HepG2 (cell line): Measurements from ENCODE around the gene TMTC2.

Source experiments
- SRSF9 ChIP-seq: fragments of 200-400 bp; formaldehyde crosslinking; IDR thresholded peaks from 2 replicates; pipeline ENCODE4 v1.6.1; 2018; ENCODE audit warnings: borderline replicate concordance, mild to moderate bottlenecking, low read depth, low read length; ENCODE audit not compliant: insufficient read depth, poor library complexity, severe bottlenecking
- TF ChIP-seq, protein P1 (sequence below): sonication (generic); formaldehyde crosslinking; IDR thresholded peaks from 2 replicates; pipeline ENCODE4 v1.8.0; 2022; ENCODE audit warnings: mild to moderate bottlenecking, missing genetic modification reagents; ENCODE audit not compliant: insufficient replicate concordance

DNA sequence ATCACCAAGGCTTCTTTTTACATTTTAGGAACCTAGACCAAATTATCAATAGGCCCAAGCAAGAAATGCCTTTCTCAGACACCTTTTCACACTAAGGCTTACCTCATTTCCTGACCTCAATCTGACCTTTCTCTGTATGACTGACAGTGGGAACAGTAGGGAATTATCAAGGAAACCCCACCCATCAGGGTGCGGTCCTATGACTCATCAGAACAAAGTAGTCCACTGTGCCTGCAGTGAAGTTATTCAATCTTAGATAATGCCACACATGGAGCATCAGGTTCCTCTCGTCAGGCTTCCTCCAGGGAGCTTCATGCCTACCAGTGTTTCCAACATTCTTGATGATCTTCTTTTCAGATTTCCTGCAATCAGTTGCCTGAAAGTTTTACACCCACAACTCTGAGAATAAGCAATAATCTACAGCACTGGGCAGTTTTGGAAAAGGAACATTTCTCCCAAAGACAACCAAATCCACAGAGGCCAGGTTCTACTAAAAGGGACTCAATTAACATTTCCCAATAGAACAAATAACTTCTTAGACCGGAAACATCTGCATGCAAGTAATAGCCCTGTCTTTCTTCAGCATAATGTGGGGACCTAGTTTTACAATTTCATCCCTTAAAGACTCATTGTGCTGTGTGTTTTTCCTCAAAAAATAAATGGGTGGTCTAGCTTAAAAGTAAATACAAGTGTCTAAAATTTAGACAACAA, 35.9 kb upstream of the TMTC2 start:
- TF ChIP-seq, protein P1, sequence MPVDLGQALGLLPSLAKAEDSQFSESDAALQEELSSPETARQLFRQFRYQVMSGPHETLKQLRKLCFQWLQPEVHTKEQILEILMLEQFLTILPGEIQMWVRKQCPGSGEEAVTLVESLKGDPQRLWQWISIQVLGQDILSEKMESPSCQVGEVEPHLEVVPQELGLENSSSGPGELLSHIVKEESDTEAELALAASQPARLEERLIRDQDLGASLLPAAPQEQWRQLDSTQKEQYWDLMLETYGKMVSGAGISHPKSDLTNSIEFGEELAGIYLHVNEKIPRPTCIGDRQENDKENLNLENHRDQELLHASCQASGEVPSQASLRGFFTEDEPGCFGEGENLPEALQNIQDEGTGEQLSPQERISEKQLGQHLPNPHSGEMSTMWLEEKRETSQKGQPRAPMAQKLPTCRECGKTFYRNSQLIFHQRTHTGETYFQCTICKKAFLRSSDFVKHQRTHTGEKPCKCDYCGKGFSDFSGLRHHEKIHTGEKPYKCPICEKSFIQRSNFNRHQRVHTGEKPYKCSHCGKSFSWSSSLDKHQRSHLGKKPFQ (CRISPR knock-in tag): no peak
- no peak for TF ChIP-seq SRSF9
